HUES64 (cell line): ENCODE data around the gene GIMD1.
A peak's percentile ranks its signal among the peaks of the same experiment; 100 is the strongest.

Experiments
- H3K27ac ChIP-seq: 2 replicates; pipeline ENCODE4 v1.7.0; 2013; ENCODE audit warnings: low read depth, low read length, inconsistent platforms
- H3K27me3 ChIP-seq: 2 replicates; pipeline ENCODE4 v1.6.1; 2013; ENCODE audit warnings: mild to moderate bottlenecking, low read length; ENCODE audit not compliant: insufficient read depth
- H3K36me3 ChIP-seq: 2 replicates; pipeline ENCODE4 v1.6.1; 2013; ENCODE audit warnings: mild to moderate bottlenecking, low read length; ENCODE audit not compliant: insufficient read depth
- H3K4me1 ChIP-seq: 2 replicates; pipeline ENCODE4 v1.6.1; 2013; ENCODE audit warnings: mild to moderate bottlenecking, low read length, moderate library complexity; ENCODE audit not compliant: insufficient read depth
- H3K4me3 ChIP-seq: 2 replicates; pipeline ENCODE4 v1.5.1; 2013; ENCODE audit warnings: mild to moderate bottlenecking, low read length, moderate library complexity
- H3K9ac ChIP-seq: 2 replicates; pipeline ENCODE4 v1.6.1; 2013; ENCODE audit warnings: mild to moderate bottlenecking, low read depth, low read length
- H3K9me3 ChIP-seq: 2 replicates; pipeline ENCODE4 v1.6.1; 2013; ENCODE audit warnings: low read depth, low read length; ENCODE audit not compliant: insufficient read depth
- WGBS: fragments of 150-250, 120-280 bp; methylation state at CpG from one replicate; pipeline ENCODE4 v1.1.7; 2013; ENCODE audit warnings: missing lambda C conversion rate; 5-methylcytosine and 5-hydroxymethylcytosine counted together

Gene GIMD1

GRCh38 chr4:106314960-106315359 is 53.6 kb downstream of the GIMD1 start:
- Histone ChIP-seq H3K27me3 (no peaks in the 10 kb centered on the region), H3K4me1 (peaks cover 9% of the 10 kb centered on the region; the same call in 1 of the 2 replicates), H3K4me3 (peak overlapping the region; percentile 86), H3K9me3 (no peaks in the 10 kb centered on the region), H3K27ac (no peak overlapping the region), H3K9ac (peak overlapping the region; percentile 96; the same call in 1 of the 2 replicates), H3K36me3 (peaks cover 4% of the 10 kb centered on the region; the same call in 1 of the 2 replicates)
- WGBS: 66% methylated on average over 3 of the region's 6 CpGs

- no peak overlapping the region for H3K9ac ChIP-seq
Observed at GRCh38 chr4:106312997-106313522, 55.5 kb downstream of the GIMD1 start.

DNA sequence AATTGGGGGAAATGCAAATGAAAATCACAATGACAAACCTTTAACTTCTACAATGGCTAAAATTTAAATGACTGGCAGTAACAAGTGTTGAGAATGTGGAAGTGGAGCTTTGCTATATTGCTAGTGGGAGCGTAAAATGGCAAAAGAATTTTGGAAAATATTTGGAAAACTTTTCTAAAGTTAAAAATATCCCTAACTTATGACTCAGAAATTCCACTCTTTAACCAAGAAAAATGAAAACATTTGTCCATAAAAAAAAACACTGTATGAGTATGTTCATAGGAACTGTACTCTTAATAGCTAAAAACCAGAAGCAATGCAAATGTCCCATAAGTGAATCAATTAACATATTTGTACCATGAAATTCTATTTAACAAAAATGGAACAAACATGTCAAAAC is 56.2 kb downstream of the GIMD1 start:
- H3K27me3 ChIP-seq: no peaks in the 10 kb centered on the region
- H3K9ac ChIP-seq: no peak overlapping the region
- WGBS: no CpG with 5 or more reads among the region's 1 CpG
- peaks cover 5% of the 10 kb centered on the region; the same call in 1 of the 2 replicates for H3K4me1 ChIP-seq
- no peak overlapping the region for H3K4me3 ChIP-seq
- peaks cover 11% of the 10 kb centered on the region for H3K36me3 ChIP-seq
- no peak overlapping the region for H3K27ac ChIP-seq
- no peaks in the 10 kb centered on the region for H3K9me3 ChIP-seq

More at GRCh38 chr4:106312997-106313522, 55.5 kb downstream of the GIMD1 start:
- Histone ChIP-seq H3K4me3 (no peak overlapping the region), H3K4me1 (peaks cover 9% of the 10 kb centered on the region; the same call in 1 of the 2 replicates), H3K9me3 (no peaks in the 10 kb centered on the region), H3K27me3 (no peaks in the 10 kb centered on the region), H3K36me3 (peaks cover 4% of the 10 kb centered on the region), H3K27ac (no peak overlapping the region)
- WGBS: 95% methylated on average over 2 of the region's 3 CpGs
